ENCODE data around the gene CACNA1C.

Gene CACNA1C

DNA sequence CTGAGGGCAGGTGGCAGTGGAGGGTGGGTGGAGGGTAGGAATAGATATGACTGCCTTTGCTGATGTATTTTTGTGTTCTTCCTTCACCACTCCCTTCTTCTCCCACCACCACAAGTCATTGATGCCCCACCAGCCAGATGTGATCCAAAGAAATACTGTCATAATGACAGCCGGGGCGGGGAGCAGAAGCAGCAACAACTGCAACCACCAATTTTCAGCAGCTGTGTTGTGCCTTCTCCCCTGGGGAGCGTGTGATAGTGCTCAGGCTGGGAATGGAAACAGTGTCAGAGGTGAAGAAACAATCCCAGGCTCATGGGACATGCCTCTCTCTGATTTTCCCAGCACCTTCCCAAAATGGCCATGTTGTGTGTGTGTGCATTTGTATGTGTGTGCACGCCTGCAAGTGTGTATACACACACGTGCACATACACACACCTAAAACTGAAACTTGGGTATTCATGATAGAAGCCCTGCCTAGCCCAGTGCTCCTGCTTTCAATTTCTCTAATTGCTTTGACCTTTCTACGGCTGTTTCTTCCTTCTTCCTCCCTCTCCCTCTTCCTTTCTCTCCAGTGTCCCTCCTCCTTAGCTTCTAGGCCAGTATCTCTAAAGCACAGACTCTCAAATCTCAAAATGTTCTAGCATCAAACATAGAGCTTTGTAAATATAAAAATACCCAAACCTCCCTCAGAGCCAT, 442.8 kb downstream of the CACNA1C start:
- no peak for DNase-seq

DNA sequence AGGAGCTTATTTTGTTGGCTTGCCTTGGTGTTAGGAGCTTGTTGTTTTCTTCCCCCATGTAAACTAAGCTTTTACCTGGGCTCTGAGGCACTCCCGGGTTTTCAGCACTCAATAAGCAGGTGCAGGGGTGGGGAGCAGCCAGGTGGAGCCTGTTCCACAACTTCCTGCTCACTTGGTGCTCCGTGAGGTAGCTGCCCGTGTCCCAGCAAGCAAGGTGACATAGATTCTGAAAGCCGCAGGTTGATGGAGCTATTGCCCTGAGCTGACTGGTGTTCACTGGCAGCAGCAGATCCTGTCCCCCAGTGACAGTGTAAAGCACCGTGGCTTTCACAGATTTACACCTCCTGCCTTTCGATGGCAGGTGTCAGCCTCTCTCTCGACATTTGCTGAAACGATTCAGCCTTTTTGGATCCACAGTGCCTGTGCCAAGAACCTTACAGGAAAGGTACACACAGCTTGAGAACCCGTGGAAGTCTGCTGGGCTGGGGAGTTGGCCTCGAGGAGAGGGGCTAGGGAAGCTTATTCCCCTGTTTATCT, 446.2 kb downstream of the CACNA1C start:
- no peak for DNase-seq

DNA sequence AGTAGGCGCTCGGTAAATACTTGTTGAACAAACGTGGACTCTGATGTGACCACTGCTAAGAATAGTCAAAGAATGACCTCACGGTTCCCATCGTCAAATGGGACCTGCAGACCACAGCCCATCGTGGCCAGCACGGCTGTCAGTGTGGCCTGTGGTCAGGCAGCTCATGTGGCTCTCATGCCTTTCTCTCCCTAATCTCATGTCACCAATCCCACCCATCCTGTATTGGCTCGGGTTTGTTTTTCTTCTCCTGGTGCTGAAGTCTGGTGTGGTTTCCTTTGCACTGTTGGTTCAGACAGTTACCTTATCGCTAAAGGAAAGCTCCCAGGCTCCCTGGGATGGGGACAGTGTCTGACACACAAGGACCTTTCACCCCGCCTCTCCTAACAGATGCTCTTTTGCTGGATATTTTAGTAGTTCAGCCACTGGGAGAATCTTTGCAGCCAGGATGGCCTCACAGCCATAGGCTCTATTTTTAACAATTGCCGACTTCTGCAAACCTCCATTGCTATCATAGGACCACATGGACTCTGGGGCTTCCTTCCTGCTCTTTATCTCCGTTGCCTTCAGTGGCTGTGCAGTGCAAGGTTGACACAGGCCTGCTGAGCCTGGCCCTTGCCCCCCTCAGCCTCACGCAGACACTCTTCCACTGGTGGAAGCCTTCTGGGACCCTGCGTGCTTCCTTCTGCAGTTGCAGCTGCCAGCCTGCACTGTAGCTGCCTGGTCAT, 448.8 kb downstream of the CACNA1C start:
- peak; percentile 83 to 88 for DNase-seq

- no peak for DNase-seq
Observed at GRCh38 chr12:2503036-2503435, 450.2 kb downstream of the CACNA1C start.

GRCh38 chr12:2503762-2504161, 451.0 kb downstream of the CACNA1C start:
- no peak for DNase-seq

GRCh38 chr12:2504577-2504976, 451.8 kb downstream of the CACNA1C start:
- DNase-seq, result no peak

DNA sequence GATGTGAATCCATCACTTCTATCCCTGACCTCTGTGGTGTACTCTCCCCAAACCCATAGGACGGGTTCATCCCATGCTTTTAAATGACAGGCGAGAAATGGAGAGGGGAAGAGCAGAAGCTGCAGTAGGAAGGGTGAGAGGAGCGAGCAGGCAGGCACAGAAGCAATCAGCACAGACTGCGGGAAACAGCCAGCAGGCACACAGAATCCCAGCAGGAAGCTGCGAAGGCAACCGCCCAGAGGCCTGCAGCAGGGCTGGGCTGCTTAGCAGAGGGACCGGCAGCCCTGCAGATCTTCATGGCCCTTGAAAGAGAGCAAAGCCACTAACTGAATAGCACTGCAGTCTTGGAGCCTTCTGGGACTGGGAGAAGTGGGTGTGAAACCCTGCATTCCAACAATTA, 455.0 kb downstream of the CACNA1C start:
- DNase-seq, result no peak

- no peak for DNase-seq
Observed at GRCh38 chr12:2509137-2509536, 456.4 kb downstream of the CACNA1C start.

- DNase-seq, result no peak
Observed at GRCh38 chr12:2510045-2510444, 457.3 kb downstream of the CACNA1C start.

DNA sequence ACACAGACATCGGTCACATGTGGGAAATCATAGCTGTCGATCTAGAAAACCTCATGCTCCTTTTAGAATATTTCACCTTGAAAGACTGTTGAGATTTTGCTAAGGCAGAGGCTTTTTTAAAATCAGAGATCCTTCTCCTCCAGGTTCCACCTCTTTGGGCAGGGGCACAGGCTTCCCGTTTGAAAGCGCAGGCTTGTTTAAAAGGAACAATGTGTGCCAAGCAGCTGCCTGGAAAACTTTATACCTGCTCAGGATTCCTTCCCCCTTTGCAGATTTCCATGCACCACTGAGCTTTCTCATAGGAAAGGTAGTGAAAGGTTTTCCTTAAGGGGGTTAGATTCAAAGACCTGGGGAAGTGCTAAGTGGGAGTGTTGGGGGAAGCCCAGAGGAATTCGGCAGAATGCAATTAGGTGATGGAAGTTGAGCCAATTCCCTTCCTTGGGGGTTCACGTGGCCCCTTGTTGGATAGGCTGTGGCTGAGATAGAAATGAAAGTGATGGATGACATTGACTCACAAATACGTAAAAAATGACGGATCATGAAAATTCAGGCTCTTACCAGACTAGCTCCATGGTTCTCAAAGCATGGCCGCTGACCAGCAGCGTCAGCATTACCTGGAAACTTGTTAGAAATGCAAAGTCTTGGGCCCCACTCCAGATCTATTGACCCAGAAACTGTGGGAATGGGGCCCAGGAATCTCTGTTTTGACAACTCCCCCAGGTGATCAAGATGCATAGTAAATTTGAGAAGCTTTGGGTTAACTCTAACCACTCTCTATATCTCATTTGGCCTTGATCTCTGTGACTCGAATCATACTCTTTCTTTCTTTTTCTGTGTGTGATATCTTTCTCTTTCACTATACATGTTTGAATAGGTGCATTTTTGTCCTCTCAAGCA, 460.6 kb downstream of the CACNA1C start:
- no peak for DNase-seq

- no peak for DNase-seq
Observed at GRCh38 chr12:2514038-2514340, 461.2 kb downstream of the CACNA1C start.

- DNase-seq, result no peak
Observed at GRCh38 chr12:2520722-2521246, 468.0 kb downstream of the CACNA1C start.

GRCh38 chr12:2523317-2523716, 470.5 kb downstream of the CACNA1C start:
- no peak for DNase-seq

- no peak for DNase-seq
Observed at GRCh38 chr12:2523844-2524243, 471.1 kb downstream of the CACNA1C start.

DNA sequence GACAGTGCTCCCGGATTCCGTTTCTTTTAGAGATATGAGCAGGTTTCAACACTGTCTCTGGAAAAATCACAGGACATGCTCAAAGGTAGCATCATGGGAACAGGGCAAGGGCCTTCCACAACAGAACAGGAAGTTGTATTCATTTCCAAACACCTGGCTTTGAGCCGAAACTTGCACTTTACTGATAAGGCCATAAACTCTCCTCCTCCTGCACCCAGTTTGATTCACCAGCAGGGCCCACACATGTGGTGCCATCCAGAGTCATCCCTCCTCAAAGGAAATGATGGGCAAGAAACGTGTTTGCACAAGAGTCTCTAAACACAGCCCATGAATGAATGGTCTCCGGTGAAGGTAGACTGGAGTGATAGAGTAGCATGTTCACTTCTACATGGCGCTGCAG, 473.6 kb downstream of the CACNA1C start:
- DNase-seq, result no peak

DNA sequence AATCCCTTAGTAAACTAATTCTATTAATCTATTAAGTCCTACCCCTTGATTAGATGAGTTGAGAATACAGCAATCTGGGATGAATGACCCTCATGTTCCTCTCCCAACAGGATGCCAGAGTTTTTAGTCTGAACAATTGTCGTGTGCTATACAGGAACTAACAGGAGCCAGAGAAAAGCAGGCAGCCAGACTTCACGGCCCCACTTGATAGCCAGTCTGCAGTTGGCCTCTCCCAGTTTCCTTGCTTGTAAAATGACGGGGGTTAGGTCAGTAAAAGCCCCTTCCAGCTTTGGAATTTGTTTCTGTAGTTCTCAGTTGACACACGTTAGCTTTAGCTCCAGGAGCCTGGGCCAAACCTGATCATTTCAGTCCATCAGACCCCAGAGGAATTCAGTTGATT, 475.2 kb downstream of the CACNA1C start:
- no peak for DNase-seq

GRCh38 chr12:2529807-2530206, 477.0 kb downstream of the CACNA1C start:
- DNase-seq, result no peak

DNA sequence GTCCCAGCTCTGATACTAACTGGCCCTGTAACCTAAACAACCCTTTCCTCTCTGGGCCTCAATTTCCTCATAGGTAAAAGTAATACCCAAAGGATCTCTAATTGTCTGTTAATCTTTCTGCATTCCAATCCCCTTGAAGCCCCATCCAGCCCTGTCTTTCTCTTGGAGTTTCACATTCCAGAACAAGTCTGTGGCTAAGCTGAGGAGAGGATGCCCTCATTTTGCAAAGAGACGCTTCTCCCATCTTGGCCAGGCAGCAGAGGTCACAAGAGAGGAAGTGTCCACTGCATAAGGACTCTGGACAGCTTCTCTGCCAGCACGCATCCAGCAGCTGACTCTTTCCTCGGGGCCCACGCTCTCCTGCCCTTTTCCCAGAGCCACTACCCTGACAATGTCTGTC, 478.6 kb downstream of the CACNA1C start:
- DNase-seq, result no peak

- no peak for DNase-seq
Observed at GRCh38 chr12:2533036-2533435, 480.2 kb downstream of the CACNA1C start.

GRCh38 chr12:2535583-2536204, 482.9 kb downstream of the CACNA1C start:
- no peak for DNase-seq

- DNase-seq, result no peak
Observed at GRCh38 chr12:2536724-2537123, 483.9 kb downstream of the CACNA1C start.

DNA sequence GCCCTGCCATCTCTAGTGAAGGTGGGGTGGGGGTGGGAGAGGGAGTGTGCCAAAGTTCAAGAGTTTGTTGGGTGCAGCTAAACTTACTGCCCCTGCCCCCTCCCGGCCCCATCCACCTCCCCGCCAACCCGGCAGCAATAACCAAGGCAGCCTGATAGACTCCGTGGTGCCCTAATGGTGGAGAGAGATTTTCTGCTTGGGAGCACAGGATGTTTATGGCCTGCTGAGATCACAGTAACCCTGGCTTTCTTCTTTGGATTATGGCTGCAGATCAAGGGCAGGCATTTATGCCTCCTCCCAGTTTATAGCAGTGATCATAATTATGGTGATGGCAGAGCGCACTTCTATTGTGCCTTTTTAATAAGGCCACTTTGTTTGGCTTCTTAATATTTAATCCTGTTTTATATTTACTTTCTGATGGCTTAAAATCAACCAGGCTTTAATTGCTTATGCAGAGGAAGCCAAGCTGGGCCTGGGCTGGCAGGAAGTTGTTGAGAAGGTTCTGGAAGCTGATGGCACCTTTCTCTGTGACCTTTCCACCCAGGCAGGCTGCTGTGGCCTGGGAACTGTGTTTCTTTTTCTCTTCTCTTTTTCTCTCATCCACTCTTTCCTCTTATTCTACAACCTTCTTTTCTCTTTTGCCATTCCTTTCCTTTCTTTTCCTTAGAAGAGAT, 485.2 kb downstream of the CACNA1C start:
- DNase-seq, result no peak
